GM12892 (cell line): Measurements from ENCODE around the gene GASK1B.

ENCODE experiments used
- DNase-seq: peaks from one replicate; pipeline ENCODE4 v3.0.0; 2011; ENCODE audit not compliant: insufficient read length
- FAIRE-seq: peaks from 2 replicates; lab custom pipeline; 2011; peaks lifted over from hg19 to GRCh38; lab: Jason Lieb, UNC
- POLR2A ChIP-seq: IDR thresholded peaks from 2 replicates; pipeline ENCODE4 v1.6.1; 2011; ENCODE audit warnings: low read depth, low read length, control low read depth
- POLR2AphosphoS5 ChIP-seq: IDR thresholded peaks from 2 replicates; pipeline ENCODE4 v1.6.1; 2011; ENCODE audit warnings: low read depth, low read length, control low read depth
- TAF1 ChIP-seq: IDR thresholded peaks from 2 replicates; pipeline ENCODE4 v1.6.1; 2011; ENCODE audit warnings: low read depth, mild to moderate bottlenecking, control low read depth, low read length, borderline replicate concordance

The GASK1B gene

DNA sequence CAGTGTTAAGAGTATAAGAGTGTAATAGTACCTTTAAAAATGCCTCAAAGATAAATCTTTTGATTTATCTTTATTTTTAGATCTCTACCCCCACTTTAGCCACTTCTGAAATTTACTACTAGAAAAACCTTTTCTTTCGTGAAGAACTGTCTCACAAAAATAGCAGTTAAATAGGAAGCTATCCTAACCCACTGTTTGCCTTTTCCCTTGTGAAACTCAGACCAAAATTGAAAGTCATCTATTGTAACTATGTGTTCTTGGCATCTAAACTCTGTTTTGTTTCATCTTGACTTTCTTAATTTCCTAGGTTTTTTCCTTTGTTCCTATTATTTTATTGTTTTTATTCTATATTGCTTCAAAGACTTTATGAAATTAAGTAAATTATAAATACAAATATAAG lies 29.7 kb upstream of the GASK1B start:
- no peak for DNase-seq
- TF ChIP-seq POLR2A: no peak
- no peak for TF ChIP-seq TAF1
- TF ChIP-seq POLR2AphosphoS5: no peak
- no peak for FAIRE-seq

DNA sequence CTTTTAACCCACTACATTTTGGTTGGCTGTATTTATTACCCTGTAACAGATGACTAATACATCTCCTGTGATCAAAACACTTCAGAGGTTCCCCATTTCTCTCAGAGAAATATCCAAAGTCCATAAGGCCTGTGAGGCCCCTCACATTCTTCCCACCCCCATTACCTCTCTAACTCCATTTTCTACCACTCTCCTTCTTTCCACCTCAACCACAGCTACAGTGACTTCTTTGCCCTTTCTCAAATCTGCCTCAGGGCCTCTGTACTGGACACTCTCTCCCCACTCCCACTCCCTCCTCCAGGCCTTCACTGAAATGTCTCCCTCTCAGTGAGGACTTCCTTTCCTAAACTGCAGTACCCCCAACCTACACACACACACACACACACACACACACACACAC lies 29.1 kb upstream of the GASK1B start:
- TF ChIP-seq TAF1 (no peak), POLR2AphosphoS5 (no peak), POLR2A (no peak)
- DNase-seq (no peak), FAIRE-seq (no peak)

GRCh38 chr4:158201322-158201721 lies 28.5 kb upstream of the GASK1B start:
- DNase-seq (no peak), FAIRE-seq (no peak)
- TF ChIP-seq TAF1 (no peak), POLR2AphosphoS5 (no peak), POLR2A (no peak)

DNA sequence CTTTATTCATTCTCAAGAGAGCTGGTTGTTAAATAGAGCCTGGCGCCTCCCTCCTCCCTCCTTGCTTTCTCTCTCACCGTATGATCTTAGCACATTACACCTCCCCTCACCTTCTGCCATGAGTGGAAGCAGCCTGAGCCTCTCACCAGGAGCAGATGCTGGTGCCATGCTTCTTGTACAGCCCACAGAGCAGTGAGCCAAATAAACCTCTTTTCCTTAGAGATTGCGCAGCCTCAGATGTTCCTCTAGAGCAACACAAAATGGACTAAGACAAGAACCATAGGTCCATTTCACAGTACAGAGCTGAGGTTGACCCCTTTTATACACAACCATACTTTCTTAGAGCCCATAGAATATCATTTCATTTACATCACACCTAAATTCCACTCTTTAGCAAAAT lies 27.4 kb upstream of the GASK1B start:
- FAIRE-seq (no peak), DNase-seq (no peak)
- TF ChIP-seq POLR2AphosphoS5: no peak
- no peak for TF ChIP-seq POLR2A
- no peak for TF ChIP-seq TAF1

GRCh38 chr4:158197194-158197776 lies 24.5 kb upstream of the GASK1B start:
- FAIRE-seq: no peak
- TF ChIP-seq TAF1 (no peak), POLR2A (no peak), POLR2AphosphoS5 (no peak)
- no peak for DNase-seq

DNA sequence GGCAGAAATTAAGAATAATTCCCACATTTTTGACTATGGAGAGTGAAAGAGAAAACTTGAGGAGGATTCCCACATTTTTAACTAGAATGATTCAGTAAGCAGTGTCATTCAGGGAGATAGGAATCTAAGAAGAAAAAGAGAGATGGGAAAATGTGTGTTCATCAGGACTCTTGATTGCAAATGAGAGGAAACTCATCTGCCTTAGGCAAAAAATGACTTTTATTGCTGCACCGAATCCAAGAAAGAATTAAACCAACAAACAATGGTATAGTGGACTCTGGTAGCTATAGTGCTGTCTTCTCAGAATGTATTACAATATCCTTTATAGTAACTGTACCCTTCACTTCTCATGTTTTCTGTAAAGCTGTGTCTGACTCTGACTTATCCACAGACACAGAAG lies 22.5 kb upstream of the GASK1B start:
- DNase-seq (no peak), FAIRE-seq (no peak)
- TF ChIP-seq POLR2AphosphoS5: no peak
- no peak for TF ChIP-seq POLR2A
- no peak for TF ChIP-seq TAF1

- FAIRE-seq (no peak), DNase-seq (no peak)
- TF ChIP-seq TAF1: no peak
- no peak for TF ChIP-seq POLR2AphosphoS5
- no peak for TF ChIP-seq POLR2A
Observed at GRCh38 chr4:158193171-158193749, 20.4 kb upstream of the GASK1B start.

DNA sequence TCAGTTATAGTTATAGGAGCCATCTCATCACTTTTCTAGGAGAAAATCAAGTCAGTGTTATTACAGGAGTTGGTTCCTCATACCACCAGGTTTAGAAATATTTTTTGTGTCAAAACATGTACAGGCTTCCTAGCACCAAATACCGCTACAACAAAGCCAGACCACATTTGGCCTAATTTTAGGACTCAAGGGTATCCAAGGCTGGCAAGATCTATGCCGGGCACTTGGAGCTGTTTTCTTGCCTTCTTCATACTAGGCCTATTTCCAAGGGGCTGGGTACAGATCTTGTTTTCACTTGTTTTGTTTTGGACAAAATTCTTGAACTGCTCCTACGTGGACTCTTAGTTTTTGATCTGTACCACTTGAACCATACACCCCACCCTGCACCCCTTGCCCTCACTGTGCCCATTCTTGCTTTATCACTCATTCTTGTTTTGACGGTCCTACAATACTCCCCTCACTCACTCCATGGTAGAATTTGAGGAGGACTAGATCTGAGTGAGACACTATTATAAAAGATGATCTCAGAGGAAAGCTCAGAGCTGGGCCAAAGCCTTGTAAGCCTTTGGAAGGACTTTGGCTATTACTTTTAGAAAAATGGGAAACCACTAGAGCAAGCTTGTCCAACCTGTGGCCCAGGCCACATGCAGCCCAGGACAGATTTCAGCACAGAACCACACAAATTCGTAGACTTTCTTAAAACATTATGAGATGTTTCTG lies 19.8 kb upstream of the GASK1B start:
- no peak for DNase-seq
- TF ChIP-seq POLR2AphosphoS5: no peak
- no peak for TF ChIP-seq TAF1
- no peak for TF ChIP-seq POLR2A
- FAIRE-seq: no peak

- DNase-seq: no peak
- no peak for FAIRE-seq
- no peak for TF ChIP-seq TAF1
- no peak for TF ChIP-seq POLR2A
- no peak for TF ChIP-seq POLR2AphosphoS5
Observed at GRCh38 chr4:158190718-158191117, 17.9 kb upstream of the GASK1B start.

DNA sequence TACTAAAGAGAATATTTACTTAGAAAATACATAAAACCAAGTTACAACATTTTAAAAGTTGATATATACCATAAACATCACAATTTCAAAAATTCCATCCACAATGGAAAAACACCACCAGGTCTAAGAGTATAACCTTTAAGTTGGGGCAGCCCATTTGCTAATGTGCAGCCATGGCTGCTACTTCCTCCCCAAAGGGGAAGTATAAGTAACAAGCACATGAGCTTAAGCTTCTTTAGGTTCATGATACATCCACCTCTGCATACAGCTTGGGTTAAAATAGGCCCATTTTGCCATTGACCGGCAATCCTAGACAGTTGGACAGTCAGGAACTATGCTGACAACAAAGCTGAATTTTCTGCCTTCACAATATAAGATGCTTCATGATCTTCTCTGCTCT lies 16.6 kb upstream of the GASK1B start:
- FAIRE-seq (no peak), DNase-seq (no peak)
- TF ChIP-seq POLR2AphosphoS5 (no peak), TAF1 (no peak), POLR2A (no peak)

GRCh38 chr4:158186815-158187214 lies 14.0 kb upstream of the GASK1B start:
- TF ChIP-seq POLR2A (no peak), POLR2AphosphoS5 (no peak), TAF1 (no peak)
- DNase-seq (no peak), FAIRE-seq (no peak)

GRCh38 chr4:158182736-158183135 lies 9.9 kb upstream of the GASK1B start:
- FAIRE-seq (no peak), DNase-seq (no peak)
- TF ChIP-seq TAF1 (no peak), POLR2A (no peak), POLR2AphosphoS5 (no peak)

DNA sequence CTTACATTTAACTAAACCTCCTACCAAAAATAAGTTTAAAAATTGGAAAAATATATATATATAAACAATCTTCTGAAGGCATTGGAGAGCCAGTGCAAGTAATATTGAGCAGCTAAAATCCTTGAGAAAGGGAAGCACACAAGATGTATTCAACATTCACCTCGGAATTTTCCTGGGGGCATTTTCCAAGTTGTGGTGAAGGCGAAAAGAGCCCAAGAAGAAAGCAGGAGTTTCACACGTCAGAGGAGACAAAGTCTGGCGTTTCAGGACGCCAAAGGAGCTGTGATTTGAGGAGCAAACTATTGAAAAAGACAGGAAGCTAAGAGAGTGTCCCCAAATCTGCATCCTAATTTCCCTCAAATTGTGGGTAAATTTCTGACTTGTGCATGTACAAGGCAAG lies 9.1 kb upstream of the GASK1B start:
- no peak for FAIRE-seq
- no peak for DNase-seq
- no peak for TF ChIP-seq POLR2A
- TF ChIP-seq POLR2AphosphoS5: no peak
- no peak for TF ChIP-seq TAF1
